Loucy (cell line): Measurements from ENCODE around the gene PRKCE.

ENCODE experiments used
- H2AFZ ChIP-seq: fragments of 200-600 bp; sonication (generic); 2 replicates; pipeline ENCODE4 v1.6.0; 2016; ENCODE audit warnings: antibody characterized with exemption, mild to moderate bottlenecking, low read length, moderate library complexity
- H3F3A ChIP-seq: fragments of 200-600 bp; 2 replicates; pipeline ENCODE4 v1.6.0; 2016; ENCODE audit warnings: antibody characterized with exemption, low read depth, mild to moderate bottlenecking
- H3K27me3 ChIP-seq: fragments of 200-600 bp; sonication (generic); 2 replicates; pipeline ENCODE4 v1.6.1; 2014; ENCODE audit warnings: low read length, mild to moderate bottlenecking; ENCODE audit not compliant: insufficient read depth, poor library complexity, severe bottlenecking
- H3K36me3 ChIP-seq: fragments of 200-600 bp; sonication (generic); 2 replicates; pipeline ENCODE4 v1.6.1; 2016; ENCODE audit warnings: low read length; ENCODE audit not compliant: insufficient read depth
- H3K4me1 ChIP-seq: fragments of 200-600 bp; sonication (generic); 2 replicates; pipeline ENCODE4 v1.5.1; 2014; ENCODE audit warnings: low read length, mild to moderate bottlenecking; ENCODE audit not compliant: insufficient read depth, poor library complexity, severe bottlenecking
- H3K4me2 ChIP-seq: fragments of 200-600 bp; sonication (generic); 2 replicates; pipeline ENCODE4 v1.6.0; 2014; ENCODE audit warnings: antibody characterized with exemption, low read length, low read depth, mild to moderate bottlenecking; ENCODE audit not compliant: poor library complexity, severe bottlenecking
- H3K4me3 ChIP-seq: fragments of 200-600 bp; sonication (generic); 2 replicates; pipeline ENCODE4 v1.5.1; 2014; ENCODE audit warnings: low read length, mild to moderate bottlenecking, mixed read lengths; ENCODE audit not compliant: poor library complexity, severe bottlenecking
- H3K79me2 ChIP-seq: fragments of 200-600 bp; sonication (generic); 2 replicates; pipeline ENCODE4 v1.6.1; 2014; ENCODE audit warnings: low read length; ENCODE audit not compliant: insufficient read depth
- H3K9ac ChIP-seq: fragments of 200-600 bp; sonication (generic); 2 replicates; pipeline ENCODE4 v1.6.0; 2014; ENCODE audit warnings: mild to moderate bottlenecking, low read depth, low read length, moderate library complexity; ENCODE audit not compliant: poor library complexity, severe bottlenecking
- H3K9me2 ChIP-seq: fragments of 200-600 bp; sonication (generic); replicated peaks from 2 replicates; pipeline ENCODE4 v1.6.1; 2016; ENCODE audit warnings: low read depth, low read length, mixed read lengths
- H3K9me3 ChIP-seq: fragments of 200-600 bp; sonication (generic); 2 replicates; pipeline ENCODE4 v1.6.1; 2014; ENCODE audit warnings: mild to moderate bottlenecking, antibody characterized with exemption, low read length, low read depth; ENCODE audit not compliant: insufficient read depth
- H4K20me1 ChIP-seq: fragments of 200-600 bp; sonication (generic); 2 replicates; pipeline ENCODE4 v1.6.0; 2014; ENCODE audit warnings: antibody characterized with exemption, low read length, mild to moderate bottlenecking; ENCODE audit not compliant: insufficient read depth, poor library complexity, severe bottlenecking
- EZH2phosphoT487 ChIP-seq: fragments of 200-600 bp; IDR thresholded peaks from 2 replicates; pipeline ENCODE4 v1.6.1; 2018; ENCODE audit warnings: antibody characterized with exemption, mild to moderate bottlenecking, moderate library complexity, borderline replicate concordance
- TF ChIP-seq, protein P1 (sequence below): fragments of 200-600 bp; sonication (generic); conservative IDR thresholded peaks from 2 replicates; pipeline ENCODE4 v1.5.1; 2014; ENCODE audit warnings: mild to moderate bottlenecking, antibody characterized with exemption, low read length

The PRKCE gene

DNA sequence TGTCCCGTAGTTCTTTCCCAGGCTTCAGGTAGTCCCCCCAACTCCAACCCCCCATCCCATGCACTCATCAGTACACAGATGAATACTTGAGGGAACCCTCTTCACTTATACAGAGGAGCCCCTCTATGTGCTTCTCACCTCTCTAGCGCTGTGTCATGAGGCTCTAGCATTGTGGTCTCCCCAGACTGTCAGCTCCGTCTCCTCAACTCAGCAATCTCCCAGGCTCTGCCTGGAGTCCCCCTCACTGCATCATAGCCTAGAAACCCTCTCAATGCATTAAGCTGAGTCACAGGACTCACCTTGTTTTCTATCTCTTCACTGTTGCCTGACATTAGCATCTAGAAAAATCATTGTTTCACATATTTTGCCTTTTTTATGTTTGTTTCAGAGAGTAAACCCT is 20.2 kb upstream of the PRKCE start:
- H3K79me2 ChIP-seq: no peaks in the 10 kb centered on the region
- no peak for TF ChIP-seq EZH2phosphoT487
- TF ChIP-seq, protein P1, sequence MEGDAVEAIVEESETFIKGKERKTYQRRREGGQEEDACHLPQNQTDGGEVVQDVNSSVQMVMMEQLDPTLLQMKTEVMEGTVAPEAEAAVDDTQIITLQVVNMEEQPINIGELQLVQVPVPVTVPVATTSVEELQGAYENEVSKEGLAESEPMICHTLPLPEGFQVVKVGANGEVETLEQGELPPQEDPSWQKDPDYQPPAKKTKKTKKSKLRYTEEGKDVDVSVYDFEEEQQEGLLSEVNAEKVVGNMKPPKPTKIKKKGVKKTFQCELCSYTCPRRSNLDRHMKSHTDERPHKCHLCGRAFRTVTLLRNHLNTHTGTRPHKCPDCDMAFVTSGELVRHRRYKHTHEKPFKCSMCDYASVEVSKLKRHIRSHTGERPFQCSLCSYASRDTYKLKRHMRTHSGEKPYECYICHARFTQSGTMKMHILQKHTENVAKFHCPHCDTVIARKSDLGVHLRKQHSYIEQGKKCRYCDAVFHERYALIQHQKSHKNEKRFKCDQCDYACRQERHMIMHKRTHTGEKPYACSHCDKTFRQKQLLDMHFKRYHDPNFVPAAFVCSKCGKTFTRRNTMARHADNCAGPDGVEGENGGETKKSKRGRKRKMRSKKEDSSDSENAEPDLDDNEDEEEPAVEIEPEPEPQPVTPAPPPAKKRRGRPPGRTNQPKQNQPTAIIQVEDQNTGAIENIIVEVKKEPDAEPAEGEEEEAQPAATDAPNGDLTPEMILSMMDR: no peak
- no peak overlapping the region for H3K9ac ChIP-seq
- no peak overlapping the region for H3K4me2 ChIP-seq
- H3K4me3 ChIP-seq: no peak overlapping the region
- no peaks in the 10 kb centered on the region for H3K36me3 ChIP-seq
- H3K27me3 ChIP-seq: no peaks in the 10 kb centered on the region
- no peaks in the 10 kb centered on the region for H3K9me2 ChIP-seq
- no peaks in the 10 kb centered on the region for H3F3A ChIP-seq
- H4K20me1 ChIP-seq: no peaks in the 10 kb centered on the region
- H3K4me1 ChIP-seq: no peaks in the 10 kb centered on the region
- H3K9me3 ChIP-seq: no peaks in the 10 kb centered on the region
- no peak overlapping the region for H2AFZ ChIP-seq

DNA sequence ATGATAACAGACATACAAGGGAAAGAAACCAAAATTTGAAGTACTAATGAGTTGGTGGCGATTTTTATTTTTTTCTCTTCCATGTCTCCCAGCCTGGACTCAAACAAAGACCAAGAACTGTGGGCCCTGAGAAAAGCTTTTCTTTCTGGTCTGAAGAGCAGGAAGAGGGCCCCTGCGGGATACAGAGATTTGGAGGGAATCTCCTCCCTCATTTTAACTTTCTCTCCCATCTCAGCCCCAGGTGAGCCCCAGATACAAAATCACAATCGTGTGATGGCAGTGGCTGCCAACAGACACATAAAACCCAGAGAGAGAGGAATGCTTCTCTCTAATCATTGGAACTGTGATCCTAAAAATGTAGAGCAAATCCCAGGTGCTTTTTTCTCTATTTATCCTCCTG is 19.5 kb upstream of the PRKCE start:
- Histone ChIP-seq H4K20me1 (no peaks in the 10 kb centered on the region), H3K9ac (no peak overlapping the region), H2AFZ (no peak overlapping the region), H3K79me2 (no peaks in the 10 kb centered on the region), H3K9me2 (no peaks in the 10 kb centered on the region), H3K4me2 (no peak overlapping the region), H3K36me3 (no peaks in the 10 kb centered on the region), H3K4me3 (no peak overlapping the region), H3K9me3 (no peaks in the 10 kb centered on the region), H3F3A (no peaks in the 10 kb centered on the region), H3K27me3 (no peaks in the 10 kb centered on the region), H3K4me1 (no peaks in the 10 kb centered on the region)
- TF ChIP-seq EZH2phosphoT487: no peak
- TF ChIP-seq, protein P1: no peak

DNA sequence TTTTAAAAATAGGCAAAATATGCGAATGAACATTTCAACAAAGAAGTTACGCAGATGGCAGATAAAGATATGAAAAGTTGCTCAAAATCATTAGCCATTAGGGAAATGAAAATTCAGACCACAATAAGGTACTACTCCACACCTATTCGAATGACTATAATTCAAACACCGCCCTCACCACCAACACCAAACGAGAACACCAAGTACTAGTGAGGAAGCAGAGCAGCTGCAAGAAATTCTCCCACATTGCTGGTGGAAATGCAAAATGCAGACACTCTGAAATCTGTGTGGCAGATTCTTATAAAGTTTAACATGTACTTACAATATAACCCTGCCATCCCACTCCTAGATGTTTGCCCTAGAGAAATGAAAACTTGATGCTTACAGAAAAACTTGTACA is 17.3 kb upstream of the PRKCE start:
- Histone ChIP-seq H2AFZ (no peak overlapping the region), H3K4me2 (no peak overlapping the region), H3K79me2 (no peaks in the 10 kb centered on the region), H3K27me3 (no peaks in the 10 kb centered on the region), H4K20me1 (no peaks in the 10 kb centered on the region), H3K9ac (no peak overlapping the region), H3K9me3 (no peaks in the 10 kb centered on the region), H3F3A (no peaks in the 10 kb centered on the region), H3K36me3 (no peaks in the 10 kb centered on the region), H3K4me1 (peaks cover 10% of the 10 kb centered on the region), H3K9me2 (no peaks in the 10 kb centered on the region), H3K4me3 (no peak overlapping the region)
- TF ChIP-seq, protein P1: no peak
- TF ChIP-seq EZH2phosphoT487: no peak
